ES-I3 (cell line): Measurements from ENCODE around the gene SLC35D1.
"Not testable (repeated sequence)": the region's sequence is repeated elsewhere in the genome, so short reads cannot be mapped to it uniquely, and the experiment has no call there.

Experiments
- H3K36me3 ChIP-seq: 2 replicates; pipeline ENCODE4 v1.6.1; 2013; ENCODE audit warnings: mild to moderate bottlenecking, low read length, control low read depth, moderate library complexity; ENCODE audit not compliant: insufficient read depth
- H3K4me1 ChIP-seq: 2 replicates; pipeline ENCODE4 v1.6.1; 2013; ENCODE audit warnings: mild to moderate bottlenecking, control low read depth, low read length; ENCODE audit not compliant: insufficient read depth
- H3K9ac ChIP-seq: 2 replicates; pipeline ENCODE4 v1.6.1; 2013; ENCODE audit warnings: low read depth, mild to moderate bottlenecking, low read length, moderate library complexity
- H3K9me3 ChIP-seq: 2 replicates; pipeline ENCODE4 v1.6.1; 2013; ENCODE audit warnings: mild to moderate bottlenecking, low read length, moderate library complexity; ENCODE audit not compliant: control insufficient read depth, insufficient read depth

The SLC35D1 gene

GRCh38 chr1:66993076-66993475, 60.9 kb downstream of the SLC35D1 start:
- no peaks in the 10 kb centered on the region for H3K9me3 ChIP-seq

DNA sequence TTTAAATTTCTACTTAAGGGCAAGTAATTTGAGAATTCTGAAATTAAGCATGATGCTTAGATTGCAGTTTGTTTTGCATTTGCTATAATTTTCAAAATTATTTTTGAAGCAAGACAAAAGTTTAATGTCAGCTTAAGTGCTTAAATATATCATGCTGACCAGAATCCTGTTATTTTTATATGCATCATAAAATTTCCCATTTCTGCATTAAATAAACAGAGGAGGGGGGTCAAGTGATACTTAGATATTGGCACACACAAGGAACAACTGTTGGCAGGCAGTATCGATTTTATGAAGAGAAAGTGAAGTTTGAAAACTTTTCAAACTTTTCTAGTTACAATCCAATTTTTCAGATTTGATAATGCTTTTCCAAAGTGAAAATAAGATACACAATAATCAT, 68.1 kb downstream of the SLC35D1 start:
- Histone ChIP-seq H3K4me1 (no peaks in the 10 kb centered on the region), H3K9ac (no peak overlapping the region), H3K36me3 (no peaks in the 10 kb centered on the region; the same call in 1 of the 2 replicates), H3K9me3 (no peaks in the 10 kb centered on the region)

More at GRCh38 chr1:66993076-66993475, 60.9 kb downstream of the SLC35D1 start:
- Histone ChIP-seq H3K36me3 (no peaks in the 10 kb centered on the region; the same call in 1 of the 2 replicates), H3K9ac (no peak overlapping the region), H3K4me1 (no peaks in the 10 kb centered on the region)

DNA sequence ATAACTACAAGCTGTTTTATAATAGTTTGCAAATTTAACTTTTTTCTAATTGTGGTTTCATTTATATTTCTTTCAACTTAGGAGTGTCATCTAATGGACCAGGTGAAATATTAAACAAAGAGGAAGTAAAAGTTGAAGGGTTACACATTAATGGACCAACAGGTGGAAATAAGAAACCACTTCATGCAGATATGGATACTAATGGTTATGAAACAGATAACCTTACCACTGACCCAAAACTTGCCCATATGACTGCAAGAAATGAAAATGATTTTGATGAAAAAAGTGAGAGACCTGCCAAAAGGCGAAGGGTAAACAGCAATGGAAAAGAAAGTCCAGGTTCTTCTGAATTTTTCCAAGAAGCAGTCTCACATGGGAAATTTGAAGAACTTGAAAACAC, 69.5 kb downstream of the SLC35D1 start:
- no peaks in the 10 kb centered on the region for H3K4me1 ChIP-seq
- H3K9me3 ChIP-seq, result no peaks in the 10 kb centered on the region; the same call in 1 of the 2 replicates
- peaks cover 1% of the 10 kb centered on the region; the same call in 1 of the 2 replicates for H3K36me3 ChIP-seq
- no peak overlapping the region for H3K9ac ChIP-seq

GRCh38 chr1:66982561-66983260, 71.2 kb downstream of the SLC35D1 start:
- H3K9ac ChIP-seq, result no peak overlapping the region
- peaks cover 6% of the 10 kb centered on the region; the same call in 1 of the 2 replicates for H3K36me3 ChIP-seq
- H3K4me1 ChIP-seq, result no peaks in the 10 kb centered on the region
- H3K9me3 ChIP-seq, result no peaks in the 10 kb centered on the region; the same call in 1 of the 2 replicates

GRCh38 chr1:66981679-66982078, 72.3 kb downstream of the SLC35D1 start:
- Histone ChIP-seq H3K4me1 (no peaks in the 10 kb centered on the region), H3K9ac (no peak overlapping the region), H3K36me3 (peaks cover 6% of the 10 kb centered on the region; the same call in 1 of the 2 replicates)

GRCh38 chr1:66980745-66981367, 73.1 kb downstream of the SLC35D1 start:
- H3K9me3 ChIP-seq, result no peaks in the 10 kb centered on the region; the same call in 1 of the 2 replicates
- H3K36me3 ChIP-seq, result peaks cover 6% of the 10 kb centered on the region; the same call in 1 of the 2 replicates
- no peak overlapping the region for H3K9ac ChIP-seq
- no peaks in the 10 kb centered on the region for H3K4me1 ChIP-seq

More at GRCh38 chr1:66981679-66982078, 72.3 kb downstream of the SLC35D1 start:
- no peaks in the 10 kb centered on the region; the same call in 1 of the 2 replicates for H3K9me3 ChIP-seq

DNA sequence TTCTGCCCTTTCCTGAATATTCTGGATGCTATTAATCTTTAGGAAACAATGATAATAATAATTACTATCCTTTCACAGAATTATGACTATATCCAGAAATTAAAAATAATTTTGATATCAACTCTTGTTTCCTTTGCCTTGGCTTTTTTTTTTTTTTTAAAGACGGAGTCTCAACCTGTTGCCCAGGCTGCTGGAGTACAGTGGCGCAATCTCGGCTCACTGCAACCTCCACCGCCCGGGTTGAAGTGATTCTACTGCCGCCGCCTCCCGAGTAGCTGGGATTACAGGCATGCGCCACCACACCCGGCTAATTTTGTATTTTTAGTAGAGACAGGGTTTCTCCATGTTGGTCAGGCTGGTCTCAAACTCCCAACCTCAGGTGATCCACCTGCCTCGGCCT, 74.3 kb downstream of the SLC35D1 start:
- not testable (repeated sequence) for H3K36me3 ChIP-seq, H3K4me1 ChIP-seq, H3K9ac ChIP-seq, H3K9me3 ChIP-seq

DNA sequence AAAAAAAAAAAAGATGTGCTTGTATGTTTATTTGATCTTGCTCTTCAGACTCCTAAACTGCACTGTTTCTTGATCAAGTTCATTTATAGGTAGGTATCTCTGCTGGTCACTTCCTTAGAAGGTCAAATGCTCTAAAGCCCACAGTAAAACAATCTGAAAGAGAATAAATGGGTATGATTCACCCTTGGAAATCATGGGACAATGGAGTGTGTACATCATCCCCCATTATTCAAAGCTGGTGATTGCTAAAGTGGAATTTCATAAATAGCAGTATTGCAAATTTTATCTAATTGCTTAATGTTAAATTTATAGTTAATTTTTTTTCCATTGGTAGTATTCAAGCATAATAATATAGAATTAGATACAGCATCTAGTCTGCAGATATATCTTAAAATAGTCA, 75.7 kb downstream of the SLC35D1 start:
- H3K36me3 ChIP-seq, result peaks cover 8% of the 10 kb centered on the region; the same call in 1 of the 2 replicates
- no peaks in the 10 kb centered on the region for H3K4me1 ChIP-seq
- no peak overlapping the region for H3K9ac ChIP-seq

GRCh38 chr1:66968574-66968973, 85.4 kb downstream of the SLC35D1 start:
- Histone ChIP-seq H3K9ac (no peak overlapping the region), H3K36me3 (peaks cover 8% of the 10 kb centered on the region; the same call in 1 of the 2 replicates), H3K4me1 (no peaks in the 10 kb centered on the region), H3K9me3 (no peaks in the 10 kb centered on the region)

More for the DNA sequence above, 75.7 kb downstream of the SLC35D1 start:
- no peaks in the 10 kb centered on the region; the same call in 1 of the 2 replicates for H3K9me3 ChIP-seq

- not testable (repeated sequence) for H3K36me3 ChIP-seq, H3K9ac ChIP-seq, H3K9me3 ChIP-seq, H3K4me1 ChIP-seq
These were observed 87.6 kb downstream of the SLC35D1 start for GRCh38 chr1:66966188-66966873.

DNA sequence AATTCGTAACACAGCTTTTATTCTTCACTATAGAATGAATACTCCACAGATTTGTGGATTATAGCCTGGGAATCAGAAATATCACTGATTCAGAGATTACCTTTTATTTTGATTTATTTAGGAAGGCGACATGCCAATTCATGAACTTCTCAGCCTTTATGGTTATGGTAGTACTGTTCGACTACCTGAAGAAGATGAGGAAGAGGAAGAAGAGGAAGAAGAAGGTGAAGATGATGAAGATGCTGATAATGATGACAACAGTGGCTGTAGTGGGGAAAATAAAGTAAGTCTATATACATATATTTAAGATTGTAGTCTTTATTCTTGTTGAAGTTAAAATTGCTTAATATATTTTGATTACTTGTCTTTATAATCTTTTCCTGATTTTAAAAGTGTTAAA, 96.0 kb downstream of the SLC35D1 start:
- peaks cover 7% of the 10 kb centered on the region; the same call in 1 of the 2 replicates for H3K4me1 ChIP-seq
- H3K9me3 ChIP-seq, result no peaks in the 10 kb centered on the region
- H3K36me3 ChIP-seq, result no peaks in the 10 kb centered on the region
- H3K9ac ChIP-seq, result no peak overlapping the region

GRCh38 chr1:66954208-66954607, 99.7 kb downstream of the SLC35D1 start:
- Histone ChIP-seq H3K9me3 (no peaks in the 10 kb centered on the region), H3K36me3 (no peaks in the 10 kb centered on the region; the same call in 1 of the 2 replicates)

DNA sequence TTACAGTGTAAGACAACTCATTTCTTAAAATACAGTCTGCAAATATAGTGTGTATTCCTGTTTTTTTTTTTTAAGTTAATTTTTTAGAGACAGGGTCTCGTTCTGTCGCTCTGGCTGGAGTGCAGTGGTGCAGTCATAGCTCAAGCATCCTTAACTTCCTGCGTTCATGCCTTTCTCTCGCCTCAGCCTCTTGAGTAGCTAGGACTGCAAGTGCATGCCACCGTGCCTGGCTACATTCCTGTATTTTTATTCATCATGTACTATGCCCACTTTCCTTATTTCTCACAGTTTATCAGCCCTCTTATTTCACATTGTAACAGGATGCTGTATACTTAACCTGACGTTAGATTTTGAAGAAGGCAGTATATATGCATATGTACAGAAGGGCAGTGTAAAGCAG, 102.4 kb downstream of the SLC35D1 start:
- Histone ChIP-seq H3K36me3 (peaks cover 4% of the 10 kb centered on the region), H3K9ac (no peak overlapping the region), H3K9me3 (no peaks in the 10 kb centered on the region), H3K4me1 (no peaks in the 10 kb centered on the region)

More at GRCh38 chr1:66954208-66954607, 99.7 kb downstream of the SLC35D1 start:
- H3K9ac ChIP-seq, result no peak overlapping the region
- H3K4me1 ChIP-seq, result no peaks in the 10 kb centered on the region
